NCI-H1694 (cell line): ENCODE results near the gene SUGP2.
"Not testable (repeated sequence)": the region's sequence is repeated elsewhere in the genome, so short reads cannot be mapped to it uniquely, and the experiment has no call there.

Experiments used
- DNase-seq: peaks from one replicate; lab custom pipeline; 2025; lab: John Stamatoyannopoulos, UW

The SUGP2 gene

DNA sequence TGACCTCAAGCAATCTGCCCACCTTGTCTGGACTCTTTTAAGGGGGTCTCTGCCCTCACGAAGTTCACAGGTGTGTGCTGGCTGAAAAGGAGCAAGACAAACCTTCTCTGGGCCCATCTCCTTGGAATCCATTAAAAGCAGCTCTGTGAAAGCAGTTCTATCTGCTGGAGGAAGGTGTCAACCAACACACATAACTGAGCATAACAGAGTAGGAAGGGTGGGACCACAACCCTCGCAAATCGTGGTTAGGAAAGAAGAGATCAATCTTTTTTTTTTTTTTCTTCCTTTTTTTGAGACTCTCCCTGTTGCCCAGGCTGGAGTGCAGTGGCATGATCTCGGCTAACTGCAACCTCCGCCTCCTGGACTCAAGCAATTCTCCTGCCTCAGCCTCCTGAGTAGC lies 1.4 kb downstream of the SUGP2 start:
- no peak for DNase-seq

- no peak for DNase-seq
These were observed 4.8 kb downstream of the SUGP2 start for GRCh38 chr19:19028526-19028925.

GRCh38 chr19:19027228-19027627 lies 6.1 kb downstream of the SUGP2 start:
- DNase-seq, result no peak

DNA sequence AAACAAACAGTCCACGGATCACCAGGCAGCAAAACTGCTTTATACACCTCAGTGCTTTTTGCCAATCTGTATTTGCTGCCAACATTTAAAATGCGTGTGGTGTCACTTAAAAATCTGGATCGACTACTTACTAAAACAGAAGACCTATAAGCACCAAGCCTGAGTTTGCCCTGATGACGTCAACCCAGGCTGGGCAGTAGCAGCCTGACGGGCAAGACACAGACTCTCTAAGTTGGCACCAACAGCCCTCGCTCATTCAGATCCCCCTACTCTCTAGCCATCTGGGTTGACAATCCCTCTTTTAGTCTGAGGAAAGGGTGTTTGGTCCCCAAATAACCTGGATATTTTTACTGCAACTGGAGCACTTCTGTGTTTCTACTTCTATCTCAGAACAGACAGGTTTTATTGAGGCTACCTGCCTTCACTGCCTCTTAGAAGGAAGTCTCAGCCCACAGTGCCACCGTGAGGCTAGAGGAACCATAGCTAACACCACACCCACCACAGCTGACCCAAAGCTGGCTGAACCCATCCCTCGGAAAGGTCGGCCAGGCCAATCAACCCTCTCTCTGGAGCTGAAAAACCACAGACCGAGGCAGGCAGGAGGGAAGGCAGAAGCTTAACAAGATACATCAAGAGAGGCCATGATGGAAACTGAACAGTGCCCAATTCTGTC lies 6.9 kb downstream of the SUGP2 start:
- DNase-seq, result no peak

DNA sequence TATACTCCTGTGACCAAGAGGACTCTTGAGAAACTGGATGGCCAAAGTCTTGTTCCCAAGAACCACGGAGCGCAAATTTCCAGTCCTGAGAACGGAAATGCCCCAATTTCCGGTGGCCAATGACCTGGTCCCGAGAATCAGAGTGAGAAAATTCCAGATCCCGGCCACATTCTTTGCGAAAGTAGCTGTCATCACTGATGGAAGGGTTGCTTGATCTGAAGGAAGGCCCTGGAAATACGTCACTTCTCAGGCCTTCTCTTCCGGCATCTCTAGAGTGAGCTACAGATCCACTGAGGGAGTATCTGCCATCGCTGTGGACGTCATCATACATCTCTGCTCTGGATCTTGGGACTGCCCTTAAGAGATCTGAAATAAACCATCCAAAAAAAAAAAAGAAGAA lies 7.5 kb downstream of the SUGP2 start:
- no peak for DNase-seq

GRCh38 chr19:19023376-19023775 lies 9.9 kb downstream of the SUGP2 start:
- DNase-seq, result not testable (repeated sequence)

DNA sequence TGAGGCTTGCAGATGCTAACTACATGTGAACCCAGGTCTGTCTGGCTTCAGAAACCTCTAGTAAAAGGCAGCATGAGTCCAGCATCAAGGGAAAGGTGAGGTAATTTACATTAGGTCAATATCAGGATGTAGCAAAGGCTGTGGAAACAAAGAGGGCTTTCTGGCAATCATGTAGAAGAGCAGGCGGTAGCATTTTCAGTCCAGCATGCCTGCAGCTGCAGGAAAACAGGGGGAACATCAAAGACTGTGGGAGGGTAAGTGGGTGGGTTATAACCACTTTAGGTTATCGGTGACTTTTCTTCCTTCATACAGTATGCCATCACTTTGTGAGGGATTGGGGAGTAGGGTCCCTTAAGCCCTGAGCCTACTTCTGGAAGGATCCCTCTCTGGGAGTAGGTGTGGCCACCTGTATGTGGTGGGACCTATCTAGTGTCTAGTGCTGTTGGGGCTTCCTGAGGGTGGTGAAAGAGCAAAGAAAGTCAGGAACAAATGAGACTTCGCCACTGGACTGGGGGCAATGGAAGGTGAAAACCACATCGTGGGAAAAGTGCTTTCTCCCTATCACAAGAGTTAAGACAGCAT lies 10.8 kb downstream of the SUGP2 start:
- DNase-seq, result no peak

DNA sequence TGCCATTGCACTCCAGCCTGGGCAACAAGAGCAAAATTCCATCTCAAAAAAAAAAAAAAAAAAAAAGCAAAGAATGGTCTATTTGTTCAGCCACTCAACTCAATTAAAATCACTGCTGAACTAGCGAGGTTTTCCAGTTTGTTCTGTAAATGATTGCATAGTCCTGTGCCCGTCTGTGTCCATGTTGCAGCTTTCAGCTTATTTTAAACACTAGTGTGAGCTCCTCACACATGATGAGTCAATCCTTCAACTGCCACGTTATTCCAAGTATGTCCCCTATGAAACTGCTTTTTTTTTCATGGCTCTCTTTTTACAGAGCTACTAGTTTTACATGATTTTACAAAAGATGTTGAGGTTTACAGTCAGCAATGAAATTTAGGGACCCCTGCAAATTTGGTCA lies 12.2 kb downstream of the SUGP2 start:
- no peak for DNase-seq

DNA sequence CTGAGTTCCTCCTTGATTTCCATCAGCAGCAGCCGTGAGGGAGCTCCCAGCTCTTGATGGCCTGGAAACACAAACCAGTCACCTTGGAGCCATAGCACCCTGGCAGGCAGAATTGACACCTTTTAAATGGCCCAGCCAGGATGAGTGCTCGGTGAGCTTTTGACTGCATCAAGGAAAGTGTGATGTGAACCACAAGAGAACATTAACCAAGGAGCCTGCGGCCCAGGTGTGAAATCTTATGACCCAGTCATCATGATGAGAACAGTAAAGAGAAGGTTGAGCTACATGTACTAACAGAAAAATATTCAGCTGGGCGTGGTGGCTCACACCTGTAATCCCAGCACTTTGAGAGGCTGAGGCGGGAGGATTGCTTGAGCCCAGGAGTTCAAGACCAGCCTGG lies 22.8 kb downstream of the SUGP2 start:
- no peak for DNase-seq

DNA sequence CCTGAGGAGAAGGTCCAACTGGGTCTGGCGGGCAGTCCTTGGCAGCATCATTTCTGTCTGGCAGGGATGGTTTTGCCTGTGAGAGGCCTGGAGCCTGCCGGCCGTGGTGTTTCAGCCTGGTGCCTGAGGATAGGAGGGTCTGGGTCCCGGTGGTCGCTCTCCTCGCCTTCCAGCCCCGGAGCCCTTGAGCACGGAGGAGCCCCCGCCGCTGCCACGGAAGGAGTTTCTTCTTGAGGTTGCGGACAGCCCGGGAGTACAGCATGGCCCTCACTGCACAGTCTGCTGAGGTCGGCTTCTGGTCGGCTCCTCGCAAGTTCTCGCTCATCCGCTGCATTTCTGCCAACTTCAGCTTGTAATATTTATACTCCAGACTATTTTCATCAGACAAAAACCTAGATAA lies 23.4 kb downstream of the SUGP2 start:
- DNase-seq, result no peak

GRCh38 chr19:19006213-19006612 lies 27.1 kb downstream of the SUGP2 start:
- DNase-seq, result no peak

- DNase-seq, result no peak
These were observed 29.2 kb downstream of the SUGP2 start for GRCh38 chr19:19004144-19004543.

DNA sequence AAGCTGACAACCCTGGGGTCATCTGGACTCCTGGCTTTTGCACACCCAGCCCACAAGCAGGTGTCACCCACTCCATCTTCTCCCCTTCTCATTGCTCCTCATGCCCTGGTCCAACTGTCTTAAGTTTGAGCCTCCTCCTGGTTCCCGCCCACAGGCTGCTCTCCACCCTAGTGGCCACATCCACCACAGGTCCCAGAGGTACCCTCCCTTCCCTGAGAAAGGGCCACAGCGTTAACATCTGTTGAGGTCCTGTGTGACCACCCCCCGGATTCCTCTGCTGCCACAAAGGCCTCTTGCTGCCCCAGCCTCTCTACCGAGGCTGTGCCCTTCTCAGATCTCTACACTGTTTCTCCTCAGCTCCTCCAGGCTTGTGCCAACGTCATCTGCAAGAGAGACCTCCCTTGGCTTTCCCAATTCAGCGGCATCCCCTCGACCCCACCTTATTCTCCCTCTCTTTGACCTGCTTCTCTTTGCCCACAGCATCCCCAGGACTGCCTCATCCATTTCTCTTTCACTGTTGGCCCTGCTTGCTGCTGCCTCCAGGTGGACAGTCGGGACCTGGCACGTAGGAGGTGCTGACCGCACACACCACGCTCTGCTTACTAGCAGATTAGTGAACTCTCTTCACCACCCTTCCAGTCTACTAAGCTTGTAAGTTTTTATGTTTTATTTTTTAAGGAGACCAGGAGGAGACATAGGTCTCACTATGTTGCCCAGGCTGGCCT lies 33.3 kb downstream of the SUGP2 start:
- DNase-seq, result no peak

DNA sequence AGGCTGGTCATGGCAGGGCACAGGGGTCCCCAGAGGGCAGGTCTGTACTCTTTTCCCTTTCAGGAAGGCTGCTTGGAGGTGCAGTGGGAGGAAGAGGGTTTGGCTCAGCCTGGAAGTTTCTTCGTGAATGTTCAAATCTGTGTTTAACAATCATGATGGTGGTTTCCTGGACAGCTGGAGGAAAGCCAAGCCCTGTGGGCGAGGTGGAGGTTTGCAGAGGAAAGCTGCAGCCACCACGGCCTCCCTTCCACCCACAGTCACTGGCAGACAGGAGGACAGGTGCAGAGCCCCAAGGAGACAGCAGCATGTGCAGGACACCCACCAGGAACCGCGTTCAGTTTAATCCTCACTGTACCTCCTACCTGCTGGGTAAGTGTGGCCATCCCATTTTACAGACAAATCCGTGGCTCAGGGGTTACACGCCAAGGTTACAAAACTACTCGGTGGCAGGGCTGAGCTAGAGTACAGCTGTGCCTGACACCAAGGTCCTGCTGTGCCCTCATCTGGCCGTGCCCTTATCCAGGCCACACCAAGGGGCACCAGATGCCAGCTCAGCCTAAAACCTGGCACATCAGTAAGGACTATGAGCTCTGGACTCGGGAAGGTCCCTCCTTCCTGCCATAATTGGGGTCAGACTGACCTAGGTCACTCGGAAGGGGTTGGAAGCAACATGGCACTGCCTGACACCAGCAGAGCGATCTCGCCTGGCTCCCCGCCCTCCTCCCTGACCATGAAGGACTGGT lies 34.1 kb downstream of the SUGP2 start:
- no peak for DNase-seq

- DNase-seq, result no peak
These were observed 35.0 kb downstream of the SUGP2 start for GRCh38 chr19:18998276-18998675.

DNA sequence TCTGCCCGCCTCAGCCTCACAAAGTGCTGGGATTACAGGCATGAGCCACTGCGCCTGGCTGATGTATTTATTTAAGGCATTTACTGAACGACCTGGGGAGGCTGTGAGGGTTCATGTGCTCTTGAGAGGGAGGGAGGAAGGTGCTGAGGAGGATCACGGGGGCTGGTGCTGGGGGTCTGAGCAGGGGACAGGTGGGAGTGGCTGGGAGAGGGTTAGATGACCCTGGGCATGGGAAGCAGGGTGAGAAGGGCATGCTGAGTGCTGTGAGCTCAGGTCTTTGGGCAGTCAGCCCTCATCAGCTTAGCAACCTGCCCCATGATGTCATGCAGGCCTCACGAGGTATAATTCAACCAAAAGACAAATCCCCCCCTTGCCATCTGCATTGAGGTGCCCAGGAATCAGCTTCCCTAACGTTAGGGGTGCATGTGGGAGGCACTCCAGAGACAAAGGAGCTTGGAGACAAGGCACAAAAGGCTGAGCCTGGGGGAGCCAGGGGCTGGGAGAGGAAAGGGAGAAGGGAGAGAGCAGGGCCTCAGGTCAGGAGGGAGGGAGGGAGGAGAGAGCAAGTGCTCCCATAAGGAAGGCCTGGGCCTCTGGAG lies 36.4 kb downstream of the SUGP2 start:
- no peak for DNase-seq

- DNase-seq, result no peak
These were observed 37.0 kb downstream of the SUGP2 start for GRCh38 chr19:18996351-18996750.

- DNase-seq, result peak; percentile 71
These were observed 37.5 kb downstream of the SUGP2 start for GRCh38 chr19:18995804-18996241.

- peak; percentile 82 for DNase-seq
These were observed 40.2 kb downstream of the SUGP2 start for GRCh38 chr19:18993115-18993514.

DNA sequence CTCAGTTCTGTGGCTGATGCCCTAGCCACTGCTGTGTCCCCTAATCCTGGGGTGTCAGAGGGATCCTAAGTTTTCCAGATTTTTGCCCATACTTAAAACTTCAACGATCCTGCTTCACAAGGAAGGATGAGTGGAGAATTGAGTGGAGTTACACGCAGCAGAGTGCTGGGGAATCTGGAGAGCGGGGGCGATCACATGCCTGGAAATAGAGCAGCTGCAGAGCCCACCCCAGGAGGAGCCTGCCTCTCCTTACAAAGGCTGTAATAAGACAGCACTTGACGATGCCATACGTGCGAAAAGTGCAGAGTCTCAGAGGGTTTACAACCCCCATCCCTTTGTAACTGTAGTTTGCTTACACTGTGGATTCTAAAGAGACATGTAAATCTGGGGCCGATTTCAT lies 40.6 kb downstream of the SUGP2 start:
- DNase-seq, result no peak

DNA sequence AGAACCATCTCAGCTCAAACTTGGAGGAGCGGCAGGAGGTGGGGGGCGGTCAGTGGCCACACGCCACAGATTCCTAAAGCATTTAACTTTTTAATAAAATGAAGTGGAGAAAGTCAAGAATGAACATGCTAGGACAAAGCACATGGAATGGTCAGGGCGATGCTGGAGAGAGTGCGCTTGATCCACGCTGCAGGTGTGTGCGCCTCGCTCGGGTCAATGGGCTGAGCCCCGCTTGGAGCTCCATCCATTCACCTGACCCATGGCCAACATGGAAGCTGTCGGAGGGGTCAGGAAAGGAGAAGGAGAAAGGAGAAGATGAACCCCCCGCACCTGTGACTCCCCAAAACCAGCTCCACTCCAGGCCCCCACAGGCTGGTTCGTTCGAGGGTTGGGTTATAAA lies 41.8 kb downstream of the SUGP2 start:
- DNase-seq, result no peak

DNA sequence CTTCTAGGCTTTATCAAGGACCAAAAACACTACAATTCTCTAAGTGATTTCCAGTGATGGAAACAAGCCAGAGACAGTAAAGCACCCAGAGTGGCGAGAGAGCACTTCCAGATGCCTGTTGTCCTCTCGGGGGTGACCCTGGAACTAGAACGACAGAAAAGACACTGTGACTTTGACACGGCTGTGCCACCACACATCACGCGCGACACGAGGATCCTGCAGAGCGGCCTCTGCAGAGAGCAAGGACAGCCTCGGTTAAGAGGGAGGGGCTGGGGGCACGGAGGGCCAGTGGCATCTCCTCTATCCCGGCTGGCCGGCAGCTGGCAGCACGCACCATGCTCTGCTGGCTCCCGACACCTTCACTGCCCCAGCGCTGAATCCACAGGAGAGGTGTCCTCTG lies 42.3 kb downstream of the SUGP2 start:
- no peak for DNase-seq
